ENCODE results near the gene EHMT2.

DNA sequence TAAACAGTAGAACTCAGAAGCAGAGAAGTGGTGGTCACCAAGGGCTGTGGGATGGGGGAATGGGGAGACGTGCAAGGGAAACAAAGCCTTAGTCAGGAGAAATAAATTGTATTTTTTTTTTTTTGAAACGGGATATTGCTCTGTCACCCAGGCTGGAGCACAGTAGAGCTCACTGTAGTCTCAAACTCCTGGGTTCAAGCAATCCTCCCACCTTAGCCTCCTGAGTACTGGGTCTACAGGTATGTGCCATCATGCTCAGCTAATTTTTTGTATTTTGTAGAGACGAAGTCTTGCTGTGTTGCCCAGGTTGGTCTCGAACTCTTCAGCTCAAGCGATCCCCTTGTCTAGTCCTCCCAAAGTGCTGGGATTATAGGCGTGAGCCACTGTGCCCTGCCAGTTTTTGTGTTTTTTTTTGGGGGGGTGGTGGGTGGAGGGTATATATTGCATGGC is 66.6 kb downstream of the EHMT2 start:
- no peak for TF ChIP-seq YY1 (IDR thresholded peaks at IDR 0.05; ENCODE audit: insufficient read depth, insufficient read length)
- TF ChIP-seq ZNF274 (IDR thresholded peaks at IDR 0.05; ENCODE audit: low read depth, low read length), result no peak

Measured in NT2/D1 (cell line).